Natural killer cell (primary cell): ENCODE results near the gene CALN1. TPM values are rescaled to one million over a fixed set of nuclear protein-coding genes. Genes with fewer than 3 reads are reported as not detected.

Experiments used
- ATAC-seq, 3 donors: fragments of 150-1000 bp in 2 of 3; fragments of 200-7000 bp in 1 of 3; cut with Tn5 transposase; 1 replicate in 1 of 3; 2 replicates in 2 of 3; pipeline ENCODE4 v1.10.0; 2021; ENCODE audit warnings: mild to moderate bottlenecking in 2 of 3, moderate library complexity in 2 of 3
- DNase-seq, 2 donors: peaks; one replicate each; pipeline versions ENCODE4 v3.0.0 to v3.0.0-alpha.2; 2013 to 2021; ENCODE audit warnings: mixed read lengths in 1 of 2
- H3K27ac ChIP-seq: one replicate; pipeline ENCODE4 v1.5.1; 2013; ENCODE audit warnings: mild to moderate bottlenecking, low read length
- H3K27me3 ChIP-seq: one replicate; pipeline ENCODE4 v1.6.1; 2013; ENCODE audit warnings: low read length; ENCODE audit not compliant: control insufficient read depth, insufficient read depth
- H3K36me3 ChIP-seq: one replicate; pipeline ENCODE4 v1.6.1; 2013; ENCODE audit warnings: low read length; ENCODE audit not compliant: control insufficient read depth, insufficient read depth
- H3K4me1 ChIP-seq: one replicate; pipeline ENCODE4 v1.6.1; 2013; ENCODE audit warnings: low read length; ENCODE audit not compliant: control insufficient read depth, insufficient read depth
- H3K4me3 ChIP-seq: one replicate; pipeline ENCODE4 v1.5.1; 2013; ENCODE audit warnings: low read length
- H3K9me3 ChIP-seq: one replicate; pipeline ENCODE4 v1.6.1; 2013; ENCODE audit warnings: low read length; ENCODE audit not compliant: control insufficient read depth, insufficient read depth
- H3K27ac Mint-ChIP-seq, 2 donors: one replicate each; pipeline ENCODE4 v1.8.0; 2022; ENCODE audit warnings: mild to moderate bottlenecking in 2 of 2, mixed read lengths in 2 of 2, moderate library complexity in 1 of 2
- H3K27me3 Mint-ChIP-seq, 2 donors: one replicate each; pipeline ENCODE4 v1.8.0; 2022; ENCODE audit warnings: low read depth in 2 of 2, mixed read lengths in 2 of 2
- H3K36me3 Mint-ChIP-seq: one replicate; pipeline ENCODE4 v1.8.0; 2022; ENCODE audit warnings: mixed read lengths
- H3K4me1 Mint-ChIP-seq, 2 donors: one replicate each; pipeline ENCODE4 v1.8.0; 2022; ENCODE audit warnings: mixed read lengths in 2 of 2
- H3K4me3 Mint-ChIP-seq: one replicate; pipeline ENCODE4 v1.8.0; 2022; ENCODE audit warnings: mild to moderate bottlenecking, moderate library complexity, mixed read lengths
- H3K9me3 Mint-ChIP-seq, 2 donors: one replicate each; pipeline ENCODE4 v1.8.0; 2022; ENCODE audit warnings: mixed read lengths in 2 of 2
- CTCF ChIP-seq: fragments of 200-600 bp; IDR thresholded peaks from one replicate; pipeline ENCODE4 v1.8.0; 2022; ENCODE audit warnings: antibody characterized with exemption
- WGBS: methylation state at CpG from one replicate; pipeline ENCODE4 v1.1.7; 2013; ENCODE audit warnings: missing lambda C conversion rate; ENCODE audit not compliant: insufficient coverage; 5-methylcytosine and 5-hydroxymethylcytosine counted together
- intact Hi-C: fragments of 100-400 bp; cut with micrococcal nuclease; formaldehyde crosslinking; loops from one replicate; pipeline ENCODE4 v1.14.2; 2022
- total RNA-seq, 4 donors: library from RNA; stranded (reverse); fragments of 120-200 nt in 1 of 4; gene quantifications; one replicate each; pipeline versions ENCODE4 v1.2.3 to v1.2.4, GENCODE V29; 2013 to 2022

The CALN1 gene
- total RNA-seq, 3 donors from 2014 or later (not counting 1 experiment from before 2014, with no cell fraction given), result 0.18 TPM; not detected in 2

GRCh38 chr7:71937840-71938371 lies 474.2 kb downstream of the CALN1 start:
- H3K9me3 Mint-ChIP-seq, result peaks cover 0 to 5% of the 10 kb centered on the region in 2 donors
- TF ChIP-seq CTCF, result no peak
- no peak overlapping the region for H3K27ac ChIP-seq
- no peak for ATAC-seq
- intact Hi-C loops, result no loop called here
- no peak overlapping the region for H3K4me3 Mint-ChIP-seq
- H3K9me3 ChIP-seq, result no peaks in the 10 kb centered on the region
- no peaks in the 10 kb centered on the region for H3K36me3 Mint-ChIP-seq
- H3K27me3 Mint-ChIP-seq, result no peaks in the 10 kb centered on the region
- H3K4me3 ChIP-seq, result no peak overlapping the region
- H3K27me3 ChIP-seq, result no peaks in the 10 kb centered on the region
- no peak for DNase-seq
- no peak overlapping the region for H3K27ac Mint-ChIP-seq
- WGBS, result 80% methylated on average over 4 of the region's 4 CpGs
- H3K36me3 ChIP-seq, result no peaks in the 10 kb centered on the region
- H3K4me1 ChIP-seq, result no peaks in the 10 kb centered on the region
- H3K4me1 Mint-ChIP-seq, result no peaks in the 10 kb centered on the region

- intact Hi-C loops, result no loop called here
- Histone ChIP-seq H3K27ac (no peak overlapping the region), H3K27me3 (no peaks in the 10 kb centered on the region), H3K9me3 (no peaks in the 10 kb centered on the region), H3K4me1 (no peaks in the 10 kb centered on the region), H3K36me3 (no peaks in the 10 kb centered on the region), H3K4me3 (no peak overlapping the region)
- H3K4me3 Mint-ChIP-seq, result no peak overlapping the region
- ATAC-seq, result no peak
- peaks cover 0 to 5% of the 10 kb centered on the region in 2 donors for H3K9me3 Mint-ChIP-seq
- H3K4me1 Mint-ChIP-seq, result no peaks in the 10 kb centered on the region
- no peaks in the 10 kb centered on the region for H3K36me3 Mint-ChIP-seq
- no peak for DNase-seq
- TF ChIP-seq CTCF, result no peak
- H3K27ac Mint-ChIP-seq, result no peak overlapping the region
- 88% methylated on average over 5 of the region's 5 CpGs for WGBS
- no peaks in the 10 kb centered on the region for H3K27me3 Mint-ChIP-seq
Measured at GRCh38 chr7:71935674-71936073, 476.5 kb downstream of the CALN1 start.

- H3K27me3 Mint-ChIP-seq, result no peaks in the 10 kb centered on the region
- intact Hi-C loops, result no loop called here
Measured at GRCh38 chr7:71933426-71933825, 478.7 kb downstream of the CALN1 start.

More at GRCh38 chr7:71933426-71933825, 478.7 kb downstream of the CALN1 start:
- H3K9me3 Mint-ChIP-seq, result peaks cover 0 to 7% of the 10 kb centered on the region in 2 donors
- Histone ChIP-seq H3K36me3 (no peaks in the 10 kb centered on the region), H3K9me3 (no peaks in the 10 kb centered on the region), H3K27ac (no peak overlapping the region), H3K4me3 (no peak overlapping the region), H3K27me3 (no peaks in the 10 kb centered on the region), H3K4me1 (no peaks in the 10 kb centered on the region)
- no peaks in the 10 kb centered on the region for H3K36me3 Mint-ChIP-seq
- no peaks in the 10 kb centered on the region for H3K4me1 Mint-ChIP-seq
- 96% methylated on average over 6 of the region's 7 CpGs for WGBS
- ATAC-seq, result no peak
- TF ChIP-seq CTCF, result no peak
- H3K4me3 Mint-ChIP-seq, result no peak overlapping the region
- DNase-seq, result no peak
- no peak overlapping the region for H3K27ac Mint-ChIP-seq
